HCEC 1CT (cell line): Measurements from ENCODE around the gene PTGDS.

Experiments used
- DNase-seq: peaks from one replicate; pipeline ENCODE4 v3.0.0-alpha.2; 2017

PTGDS gene

DNA sequence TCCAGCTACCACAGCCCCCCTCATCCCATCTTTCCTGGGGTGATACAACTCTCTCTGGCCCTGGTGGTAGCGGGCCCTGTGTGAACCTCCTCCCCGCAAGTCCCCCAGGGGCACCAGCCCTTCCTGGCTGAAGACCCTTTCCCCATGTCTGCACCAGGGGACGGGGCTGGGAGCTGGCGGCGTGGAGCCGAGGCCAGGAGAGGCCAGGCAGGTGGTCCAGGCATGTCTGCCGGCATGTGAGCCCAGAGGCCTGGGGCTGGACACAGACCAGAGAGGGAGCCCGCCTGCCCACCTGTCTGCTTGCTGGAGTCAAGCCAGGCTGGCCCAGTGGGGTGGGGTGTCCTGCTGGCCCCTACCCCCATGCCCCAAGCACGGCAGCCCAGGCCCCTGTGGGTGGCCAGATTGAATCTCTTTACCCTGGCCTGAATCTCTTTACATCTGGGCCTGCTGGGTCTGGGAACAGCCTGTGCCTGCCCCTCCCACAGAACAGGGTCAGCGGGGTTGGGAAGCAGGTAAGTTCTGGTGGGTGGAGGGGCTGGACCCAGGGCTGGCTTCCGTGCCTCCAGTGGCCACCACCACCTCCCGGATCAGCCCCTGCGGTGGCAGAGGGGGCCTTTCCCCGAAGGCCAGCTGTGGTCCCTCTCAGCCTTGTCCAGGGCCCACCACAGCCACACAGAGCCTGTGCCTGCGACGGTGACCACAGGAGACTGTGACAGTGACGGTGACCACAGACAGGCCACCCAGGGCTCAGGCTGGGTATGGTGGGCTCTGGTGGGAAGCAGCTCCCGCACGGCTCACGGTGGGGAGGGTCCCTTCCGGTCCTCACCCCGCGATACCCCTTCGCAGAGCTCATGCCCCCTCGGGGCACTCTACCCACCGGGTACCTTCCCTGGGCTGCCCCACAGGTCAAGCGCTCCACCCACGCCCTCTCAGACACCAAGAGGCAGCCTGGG is 18.1 kb upstream of the PTGDS start:
- DNase-seq, result no peak

DNA sequence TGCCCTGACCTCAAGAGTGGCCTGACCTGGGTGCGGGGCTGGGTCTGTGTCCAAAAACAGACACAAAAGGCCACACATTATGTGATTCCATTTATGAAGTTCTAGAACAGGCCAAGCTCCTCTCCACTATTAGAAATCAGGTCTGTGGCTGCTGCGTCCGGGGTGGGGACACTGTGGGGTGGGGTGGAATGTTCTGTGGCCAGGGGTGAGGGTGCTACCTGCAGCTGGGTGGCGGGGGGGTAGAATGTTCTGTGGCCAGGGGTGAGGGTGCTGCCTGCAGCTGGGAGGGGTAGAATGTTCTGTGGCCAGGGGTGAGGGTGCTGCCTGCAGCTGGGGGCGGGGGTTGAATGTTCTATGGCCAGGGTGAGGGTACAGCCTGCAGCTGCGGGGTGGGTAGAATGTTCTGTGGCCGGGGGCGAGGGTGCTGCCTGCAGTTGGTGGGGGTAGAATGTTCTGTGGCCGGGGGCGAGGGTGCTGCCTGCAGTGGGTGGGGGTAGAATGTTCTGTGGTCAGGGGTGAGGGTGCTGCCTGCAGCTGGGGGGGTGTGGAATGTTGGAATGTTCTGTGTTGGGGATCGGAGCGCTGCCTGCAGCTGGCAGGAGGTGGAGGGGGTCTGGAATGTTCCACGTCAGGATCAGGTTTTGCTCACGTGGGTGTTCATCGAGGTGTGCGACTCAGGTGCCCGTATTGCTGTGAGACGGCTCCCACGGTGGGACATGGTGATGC is 16.9 kb upstream of the PTGDS start:
- DNase-seq, result no peak

DNA sequence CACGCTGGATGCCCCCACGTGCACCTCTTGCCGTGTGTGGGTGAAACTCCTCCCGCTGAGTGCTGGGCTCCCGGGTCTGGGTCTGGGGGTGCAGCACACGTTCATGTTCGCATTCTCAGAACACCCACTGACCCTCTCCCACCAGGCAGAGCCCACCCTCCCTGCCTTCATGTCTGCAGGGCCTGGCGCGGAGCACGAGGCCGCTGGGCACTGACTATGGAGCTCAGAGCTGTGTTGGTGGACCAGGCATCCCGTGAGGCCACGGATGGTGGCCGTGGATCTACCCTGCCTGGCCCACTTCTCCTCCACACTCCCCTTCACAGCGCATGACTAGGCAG is 16.4 kb upstream of the PTGDS start:
- no peak for DNase-seq

DNA sequence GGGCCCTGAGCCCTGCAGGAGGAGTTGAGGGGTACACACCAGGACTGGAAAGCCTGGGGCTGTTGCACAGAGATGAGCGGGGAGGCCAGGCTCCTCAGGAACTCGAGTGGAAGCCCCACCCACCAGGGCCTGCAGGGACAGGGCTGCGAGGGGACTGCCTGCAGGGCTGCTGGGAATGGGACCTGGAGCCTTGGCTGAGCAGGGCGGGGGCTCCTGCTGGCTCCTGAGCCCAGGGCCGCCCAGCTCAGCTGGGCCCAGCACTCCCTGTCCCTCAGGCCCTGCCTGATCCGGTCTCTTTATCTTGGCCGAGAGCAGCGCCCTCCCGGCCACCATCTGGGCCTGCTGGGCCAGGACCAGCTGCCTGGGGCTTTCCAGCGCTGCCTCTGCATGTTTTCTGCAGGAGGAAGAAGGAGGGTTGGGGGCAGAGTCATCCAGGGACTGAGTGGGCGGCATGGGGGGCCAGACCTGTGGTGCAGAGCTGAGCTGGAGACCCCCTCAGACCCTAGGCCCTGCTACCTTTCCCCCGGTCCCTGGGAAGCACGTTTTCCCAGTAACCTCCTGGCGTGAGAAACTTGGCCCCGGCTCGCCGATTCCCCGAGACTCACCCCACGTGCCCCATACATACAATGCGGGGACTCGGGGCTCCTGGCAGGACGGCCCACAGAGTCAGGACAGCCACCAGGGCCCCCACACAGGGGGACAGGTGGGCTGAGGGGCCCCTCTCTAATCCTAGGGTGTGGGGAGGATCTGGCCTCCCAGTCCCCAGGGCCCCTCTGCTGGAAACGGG is 15.8 kb upstream of the PTGDS start:
- DNase-seq, result no peak

DNA sequence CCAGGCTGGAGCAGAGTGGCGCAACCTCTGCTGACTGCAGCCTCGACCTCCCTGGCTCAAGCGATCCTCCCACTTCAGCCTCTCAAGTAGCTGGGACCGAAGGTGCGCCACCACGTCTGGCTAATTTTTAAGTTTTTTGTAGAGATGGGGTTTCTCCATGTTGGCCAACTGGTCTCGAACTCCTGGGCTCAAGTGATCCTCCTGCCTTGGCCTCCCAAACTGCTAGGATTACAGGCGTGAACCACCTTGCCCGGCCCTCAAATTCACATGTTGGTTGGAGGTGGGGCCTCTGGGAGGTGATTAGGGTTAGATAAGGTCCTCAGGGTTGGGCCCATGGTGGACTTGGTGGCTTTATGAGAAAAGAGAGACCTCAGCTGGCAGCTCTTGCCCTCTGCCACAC is 15.1 kb upstream of the PTGDS start:
- no peak for DNase-seq

DNA sequence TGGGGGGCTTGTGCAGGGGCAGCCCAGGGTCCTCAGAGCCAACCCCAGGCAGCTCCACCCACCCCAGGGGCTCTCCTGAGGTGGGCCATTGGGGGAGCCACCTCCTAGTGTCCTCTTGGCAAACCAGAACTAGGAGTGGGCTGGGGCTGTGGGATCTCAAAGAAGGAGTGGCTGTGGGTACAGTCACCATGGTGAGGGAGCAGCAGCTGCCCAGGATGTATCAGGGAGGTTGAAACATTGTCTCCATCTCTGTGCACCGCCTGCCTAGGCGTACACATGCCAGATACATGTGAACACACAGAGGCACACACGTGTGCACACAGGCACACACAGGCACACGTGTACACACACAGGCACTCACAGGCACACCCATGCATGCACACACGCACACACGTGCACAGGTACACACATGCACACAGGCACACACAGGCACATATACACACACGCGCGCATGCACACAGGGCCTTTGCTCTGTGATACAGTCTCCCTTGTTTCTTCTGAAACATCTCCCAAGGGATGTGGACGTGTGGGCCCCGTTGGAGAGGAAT is 14.5 kb upstream of the PTGDS start:
- DNase-seq, result no peak

DNA sequence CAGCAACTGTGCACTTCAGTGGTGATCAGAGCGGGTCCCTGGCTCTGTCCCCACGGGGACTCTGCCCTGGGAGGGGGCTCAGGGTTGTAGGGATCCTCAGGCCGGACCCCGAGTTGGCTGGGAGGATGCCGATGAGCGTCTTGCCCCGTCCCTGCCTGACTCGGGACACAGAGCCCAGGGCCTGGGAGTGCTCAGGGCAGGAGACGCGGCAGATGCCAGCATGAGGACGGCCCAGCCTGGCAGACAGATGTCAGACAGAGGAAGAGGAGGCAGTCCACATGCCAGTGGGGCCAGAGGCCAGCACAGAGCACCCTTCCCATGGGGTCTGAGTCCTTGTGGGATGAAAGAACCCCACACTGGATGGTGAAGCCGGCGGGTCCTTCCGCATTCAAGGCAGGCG is 14.0 kb upstream of the PTGDS start:
- DNase-seq, result no peak

DNA sequence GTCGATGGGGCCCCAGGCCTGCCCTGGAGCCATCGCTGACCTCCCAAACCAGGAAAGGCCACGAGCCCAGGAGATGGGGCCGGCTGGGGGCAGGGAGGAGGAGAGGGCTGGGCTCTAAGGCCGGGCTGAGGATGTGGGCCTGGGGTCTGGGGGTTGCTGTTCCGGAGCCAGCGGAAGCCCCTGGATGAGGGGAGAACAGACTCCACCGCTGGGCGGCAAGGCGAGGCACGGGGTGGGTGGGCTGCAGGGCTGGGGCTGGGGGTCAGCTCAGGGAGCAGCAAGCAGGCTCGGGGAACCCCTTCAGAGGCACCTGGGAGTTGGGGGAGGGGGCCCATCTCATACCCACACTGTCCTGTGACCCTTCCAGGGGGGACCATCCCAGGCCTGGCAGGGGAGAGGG is 13.6 kb upstream of the PTGDS start:
- no peak for DNase-seq

DNA sequence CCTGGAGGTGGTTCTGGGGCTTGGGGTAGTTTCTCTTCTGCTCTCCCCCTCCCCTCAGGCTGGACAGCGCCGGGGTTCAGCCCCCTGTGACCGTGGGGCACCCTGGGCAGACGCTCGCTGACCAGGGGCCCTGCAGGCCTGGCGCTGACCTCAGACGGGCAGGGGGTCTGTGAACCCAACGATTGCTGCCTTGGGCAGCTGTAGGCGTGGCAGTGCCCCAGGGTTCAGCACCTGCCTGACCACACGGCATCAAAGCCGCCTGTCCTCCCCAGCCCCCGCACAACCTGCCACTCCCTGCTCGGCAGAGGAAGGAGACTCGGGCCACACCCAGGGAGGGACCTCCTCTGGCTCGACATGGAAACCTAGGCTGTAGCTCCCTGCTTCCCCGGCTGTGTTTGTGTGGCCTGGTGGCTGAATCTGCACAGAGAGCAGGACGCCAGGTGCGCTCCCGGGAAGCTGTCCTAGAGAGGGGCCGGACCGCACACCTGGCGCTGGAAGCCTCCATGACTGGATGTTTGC is 13.1 kb upstream of the PTGDS start:
- DNase-seq, result no peak

DNA sequence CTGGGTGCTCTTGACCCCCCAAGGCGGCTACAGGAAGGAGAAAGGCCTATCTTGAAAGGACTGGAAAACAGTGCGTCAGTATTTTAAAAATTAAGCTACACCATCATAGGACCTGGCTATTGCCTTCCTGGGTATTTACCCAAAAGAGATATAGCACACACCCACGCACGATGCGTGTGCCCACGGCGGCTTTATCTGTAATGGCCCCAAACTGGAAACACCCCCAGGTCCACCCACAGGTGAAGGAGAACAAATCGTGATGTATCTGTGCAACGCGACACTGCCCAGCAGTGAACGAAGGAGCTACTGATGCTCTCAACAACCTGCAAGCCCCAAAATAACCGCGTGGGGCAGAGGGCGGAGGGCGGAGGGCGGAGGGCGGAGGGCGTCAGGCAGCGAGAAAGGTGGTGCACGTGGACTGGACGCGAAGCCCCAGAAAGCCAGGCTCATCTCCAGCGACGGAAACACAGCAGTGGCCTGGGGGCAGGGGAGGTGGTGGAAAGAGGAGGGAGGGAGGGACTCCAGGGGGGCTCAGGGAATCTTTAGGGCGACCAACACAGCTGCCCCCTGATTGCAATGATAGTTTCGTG is 12.4 kb upstream of the PTGDS start:
- no peak for DNase-seq

DNA sequence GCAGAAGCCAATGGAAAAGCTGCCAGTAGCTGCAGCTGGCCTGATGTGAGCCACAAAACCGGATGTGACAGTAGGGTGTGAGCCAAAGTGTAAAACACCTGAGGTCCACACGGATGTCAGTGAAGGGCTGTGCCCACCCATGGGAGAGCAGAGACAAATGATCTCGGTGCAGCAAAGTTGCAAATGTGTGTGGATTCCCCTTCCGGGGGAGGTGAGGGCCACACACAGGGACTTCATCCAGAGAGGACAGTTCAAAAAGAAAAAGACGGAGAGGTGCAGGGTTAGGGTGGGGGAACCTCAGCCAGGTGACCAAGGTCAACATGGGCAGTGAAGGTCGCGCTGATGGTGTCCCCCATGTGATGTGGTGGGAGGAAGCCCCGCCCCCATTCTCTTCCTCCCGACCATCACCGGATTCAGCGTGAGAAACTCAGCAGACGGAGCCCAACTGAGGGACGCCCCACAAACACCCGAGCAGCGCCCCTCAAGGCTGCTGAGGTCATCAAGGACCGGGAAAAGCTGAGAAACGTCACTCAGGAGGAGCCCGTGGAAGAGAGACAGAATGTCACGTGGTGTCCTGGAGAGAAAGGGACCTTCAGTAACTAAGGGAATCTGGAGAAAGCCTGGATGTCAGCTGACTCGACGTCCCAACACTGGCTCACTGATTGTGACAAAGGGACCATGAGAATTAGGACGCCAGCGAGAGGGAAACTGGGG is 11.4 kb upstream of the PTGDS start:
- DNase-seq, result no peak

DNA sequence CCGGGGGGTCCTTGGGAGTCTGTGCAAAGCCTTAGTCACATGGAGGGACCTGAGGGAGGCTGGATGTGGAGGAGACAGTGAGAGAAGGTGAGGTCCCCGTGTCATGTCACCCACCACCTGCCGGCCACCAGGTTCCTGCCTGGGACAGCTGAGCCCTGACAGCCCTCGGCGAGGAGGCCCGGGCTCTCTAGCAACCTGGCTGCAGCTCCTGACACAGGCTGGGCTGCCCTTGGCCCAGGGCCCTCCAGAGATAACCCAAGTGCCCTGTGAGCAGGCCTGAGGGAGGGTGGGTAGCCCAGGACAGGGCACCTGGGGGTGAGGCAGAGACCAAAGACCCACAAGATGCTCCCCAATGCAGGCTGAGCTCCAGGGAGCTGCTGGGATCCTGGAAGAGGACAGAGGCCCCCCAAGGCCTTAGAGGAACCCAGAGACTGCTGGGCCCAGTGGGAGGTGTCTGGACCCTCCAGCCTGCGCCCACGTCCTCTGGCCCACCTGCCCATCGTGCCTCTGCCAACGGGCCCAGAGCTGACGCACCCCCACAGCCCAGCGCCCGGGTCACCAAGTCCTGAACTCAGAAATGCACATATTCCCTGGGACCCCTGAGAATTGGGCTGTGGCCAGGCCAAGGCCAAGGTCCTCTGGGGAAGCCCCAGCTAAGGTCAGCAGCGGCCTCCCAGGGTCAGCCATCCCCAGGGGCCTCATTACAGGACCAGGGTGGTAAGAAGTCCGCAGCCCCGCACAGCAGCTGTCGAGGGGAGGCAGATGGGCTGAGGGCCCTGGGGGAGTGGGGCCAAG is 8.8 kb upstream of the PTGDS start:
- DNase-seq, result no peak

DNA sequence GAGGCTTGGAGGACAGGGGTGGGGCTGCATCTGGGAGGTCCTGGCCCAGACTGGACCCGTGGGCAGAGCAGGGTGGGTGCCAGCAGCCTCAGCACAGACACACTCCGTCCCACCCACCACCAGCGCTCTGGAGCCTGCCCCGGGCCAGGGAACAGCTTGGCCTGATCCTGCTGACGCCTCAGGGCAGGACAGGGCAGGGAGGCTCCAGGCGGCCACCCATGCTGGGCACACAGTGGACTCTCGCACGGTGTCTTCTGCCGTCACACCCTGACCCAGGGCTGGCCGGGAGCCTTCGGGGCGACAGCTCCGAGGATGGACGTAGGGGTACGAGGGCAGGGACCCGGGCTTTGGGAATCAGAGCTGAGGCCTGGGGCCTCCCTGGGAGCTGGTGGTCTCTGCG is 8.2 kb upstream of the PTGDS start:
- no peak for DNase-seq

DNA sequence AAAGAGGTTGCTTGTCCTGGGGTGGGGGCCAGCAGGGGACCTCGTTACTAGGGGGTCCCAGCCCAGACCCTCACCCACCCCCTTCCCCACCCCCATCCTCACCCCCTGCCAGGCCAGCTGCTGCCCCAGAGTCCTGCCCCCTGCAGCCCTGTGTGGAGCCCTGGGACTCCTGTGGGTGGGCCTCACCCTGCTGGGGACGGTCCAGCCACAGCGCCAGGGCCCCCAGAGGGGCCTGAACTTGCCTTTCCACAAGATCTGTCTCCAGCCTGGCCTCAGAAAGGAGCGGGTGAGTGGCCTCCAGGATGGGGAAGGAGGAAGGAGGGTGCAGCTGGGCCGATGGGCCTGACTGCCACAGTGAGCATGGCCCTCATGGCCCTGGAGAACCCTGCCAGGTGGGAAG is 7.5 kb upstream of the PTGDS start:
- DNase-seq, result no peak

DNA sequence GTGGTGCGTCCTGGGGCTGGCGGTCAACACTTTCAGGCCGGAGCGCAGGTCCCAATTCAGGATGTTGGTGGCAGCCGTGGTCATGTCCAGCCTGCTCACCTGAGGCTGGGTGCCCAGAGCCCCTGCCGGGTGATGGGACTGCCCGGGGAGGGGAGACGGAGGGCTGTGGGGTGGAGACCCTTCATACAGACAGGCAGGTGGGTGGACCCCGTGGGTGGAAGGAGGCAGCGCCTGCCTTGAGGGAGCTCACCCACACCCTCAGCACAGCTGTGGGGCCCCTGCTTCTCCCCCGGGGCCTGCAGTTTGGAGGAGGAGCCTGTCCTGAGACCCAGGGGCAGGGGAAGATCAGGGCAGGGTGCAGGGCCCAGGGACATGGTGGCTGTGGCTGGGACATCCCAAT is 6.9 kb upstream of the PTGDS start:
- no peak for DNase-seq

DNA sequence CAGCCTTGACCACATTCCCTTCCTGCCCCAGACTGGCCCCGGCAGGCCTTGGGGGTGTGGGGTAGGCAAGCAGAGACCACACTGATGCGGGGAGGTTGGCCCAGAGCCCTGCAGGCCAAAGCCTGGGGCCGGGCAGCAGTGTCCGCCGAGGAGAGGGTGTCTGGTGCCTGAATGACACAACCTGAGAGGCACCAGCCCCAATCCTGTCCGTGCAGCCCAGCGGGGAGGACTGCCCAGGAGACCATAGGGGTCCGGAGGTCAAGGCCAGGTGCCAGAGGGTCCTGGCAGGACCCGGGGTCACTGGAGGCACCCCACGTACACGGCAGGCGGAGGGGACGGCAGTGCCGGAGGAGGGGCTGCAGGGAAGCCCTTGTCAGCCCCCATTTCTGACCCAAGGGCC is 5.6 kb upstream of the PTGDS start:
- DNase-seq, result no peak

DNA sequence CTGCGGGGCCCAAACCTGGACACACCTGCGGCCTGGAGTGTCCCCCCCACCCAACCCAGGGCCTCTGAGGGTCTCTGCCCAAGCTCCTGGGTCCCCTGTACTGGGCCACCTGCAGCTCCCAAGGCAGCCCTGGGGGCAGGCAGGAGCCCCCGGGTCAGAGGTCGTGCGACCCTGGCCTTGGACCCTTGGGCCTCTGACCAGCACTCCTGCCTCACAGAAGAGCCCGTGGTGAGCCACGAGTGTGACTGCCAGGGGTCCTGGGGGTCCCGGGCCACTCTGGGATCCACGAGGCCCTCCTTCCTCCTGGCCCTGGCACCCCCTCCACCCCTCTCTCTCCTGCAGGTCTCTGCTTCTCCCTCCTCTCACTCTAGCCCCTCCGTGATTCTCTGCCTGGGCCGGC is 5.0 kb upstream of the PTGDS start:
- no peak for DNase-seq

DNA sequence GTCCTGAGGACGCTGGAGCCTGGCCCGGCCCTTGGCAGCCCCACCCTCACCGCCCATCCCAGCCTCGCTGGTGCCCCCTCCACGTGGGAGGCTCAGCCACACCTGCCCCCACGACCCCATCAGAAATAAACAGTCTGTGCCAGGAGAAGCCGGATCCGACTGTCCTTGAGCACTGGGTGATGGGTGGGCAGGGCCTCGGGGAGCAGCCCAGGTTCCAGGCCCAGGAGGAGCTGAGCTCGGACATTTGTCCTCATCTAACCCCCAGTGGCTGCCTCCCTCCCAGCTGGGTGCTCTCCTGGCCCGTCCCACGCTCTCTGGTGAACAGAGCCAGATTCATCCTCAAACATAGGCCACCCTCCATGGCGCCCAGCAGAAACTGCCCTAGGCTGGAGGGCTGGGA is 4.6 kb upstream of the PTGDS start:
- no peak for DNase-seq

DNA sequence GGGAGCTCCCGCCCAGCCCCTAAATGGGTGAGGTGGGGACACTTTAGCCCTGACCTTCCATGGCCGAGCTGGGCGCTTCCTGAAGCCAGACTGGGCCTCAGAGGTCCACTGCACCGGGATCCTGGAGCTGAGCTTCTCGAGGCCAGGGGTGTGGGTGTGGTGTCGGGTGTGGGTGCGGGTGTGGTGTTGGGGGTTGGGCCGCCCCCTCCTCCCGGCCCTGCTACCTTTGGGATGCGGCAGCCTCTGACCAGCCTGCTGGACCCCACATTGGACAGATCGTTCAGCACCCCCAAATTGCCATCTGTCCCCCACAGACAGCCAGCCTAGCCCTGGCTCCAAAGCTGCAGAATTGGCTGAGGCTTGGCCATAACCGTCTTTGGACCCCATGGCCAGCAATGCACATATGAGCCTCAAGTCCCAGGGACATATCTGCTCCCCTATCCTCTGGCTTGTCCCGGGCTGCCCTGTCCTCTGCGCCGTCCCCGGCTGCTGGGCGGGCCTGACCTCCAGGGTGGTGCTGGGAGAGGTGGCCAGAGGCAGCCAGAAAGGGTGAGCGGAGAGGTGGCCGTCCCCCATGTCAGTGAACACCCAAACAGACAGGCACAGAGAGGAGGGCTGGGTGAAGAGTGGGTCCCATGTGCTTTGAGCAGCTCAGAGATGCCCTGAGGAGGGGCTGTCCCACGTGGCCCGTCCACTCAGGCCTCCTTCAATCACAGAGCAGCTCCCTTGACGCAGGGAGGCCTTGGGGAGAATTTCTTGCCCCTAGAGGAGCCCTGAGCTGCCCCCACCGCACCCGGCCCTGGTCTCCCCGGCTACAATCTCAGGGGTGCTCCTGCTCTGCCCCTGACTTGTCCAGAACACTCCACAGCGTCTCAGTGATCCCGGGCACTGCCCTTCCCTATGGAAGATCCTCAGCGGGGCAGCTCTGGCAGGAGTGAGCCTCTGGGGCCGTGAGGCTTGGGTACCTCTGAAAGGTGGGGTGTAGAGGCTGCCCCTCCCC is 3.4 kb upstream of the PTGDS start:
- DNase-seq, result no peak
